ENCODE data around the gene TRMT10B.
"Not testable (repeated sequence)": the region's sequence is repeated elsewhere in the genome, so short reads cannot be mapped to it uniquely, and the experiment has no call there.

Gene TRMT10B

DNA sequence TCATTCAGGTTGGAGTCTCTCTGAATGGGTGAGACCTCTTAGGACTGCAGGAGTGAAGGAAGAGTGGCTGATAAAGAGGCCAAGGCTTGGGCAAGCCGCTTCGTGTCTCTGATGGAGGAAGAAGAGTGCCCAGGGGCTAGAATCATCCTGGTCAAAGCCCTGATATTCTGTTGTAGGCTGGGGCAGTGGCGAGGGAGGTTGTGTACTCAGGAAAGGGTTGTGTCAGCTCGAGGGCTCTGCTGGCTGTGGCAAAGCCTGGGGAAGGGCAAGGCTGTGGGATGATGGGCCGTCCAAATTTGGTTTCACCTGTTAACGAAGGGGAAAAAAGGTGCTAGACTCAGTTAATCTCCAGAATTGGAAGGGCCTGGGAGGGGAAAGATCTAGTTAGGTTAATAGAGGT, 2.4 kb upstream of the TRMT10B start:
- no peak for DNase-seq (ENCODE audit: low read depth in 2 of 3, low spot score in 2 of 3)

DNA sequence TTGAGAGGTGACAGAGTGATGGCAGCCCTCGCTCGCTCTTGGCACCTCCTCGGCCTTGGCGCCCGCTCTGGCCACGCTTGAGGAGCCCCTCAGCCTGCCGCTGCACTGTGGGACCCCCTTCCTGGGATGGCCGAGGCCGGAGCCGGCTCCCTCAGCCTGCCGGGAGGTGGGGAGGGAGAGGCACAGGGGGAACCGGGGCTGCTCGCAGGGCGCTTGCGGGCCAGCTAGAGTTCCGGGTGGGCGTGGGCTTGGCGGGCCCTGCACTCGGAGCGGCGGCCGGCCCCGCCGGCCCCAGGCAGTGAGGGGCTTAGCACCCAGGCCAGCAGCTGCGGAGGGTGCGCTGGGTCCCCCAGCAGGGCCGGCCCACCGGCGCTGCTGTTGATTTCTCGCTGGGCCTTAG, 1.9 kb upstream of the TRMT10B start:
- DNase-seq (ENCODE audit: low read depth in 2 of 3, low spot score in 2 of 3), result not testable (repeated sequence)

DNA sequence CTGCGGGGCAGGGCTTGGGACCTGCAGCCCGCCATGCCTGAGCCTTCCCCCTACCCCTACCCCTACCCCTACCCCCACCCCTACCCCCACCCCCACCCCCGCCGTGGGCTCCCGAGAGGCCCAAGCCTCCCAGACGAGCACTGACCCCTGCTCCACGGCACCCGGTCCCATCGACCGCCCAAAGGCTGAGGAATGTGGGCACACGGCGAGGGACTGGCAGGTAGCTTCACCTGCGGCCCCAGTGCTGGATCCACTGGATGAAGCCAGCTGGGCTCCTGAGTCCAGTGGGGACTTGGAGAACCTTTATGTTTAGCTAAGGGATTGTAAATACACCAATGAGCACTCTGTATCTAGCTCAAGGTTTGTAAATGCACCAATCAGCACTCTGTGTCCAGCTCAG, 1.5 kb upstream of the TRMT10B start:
- DNase-seq (ENCODE audit: low read depth in 2 of 3, low spot score in 2 of 3), result not testable (repeated sequence)

DNA sequence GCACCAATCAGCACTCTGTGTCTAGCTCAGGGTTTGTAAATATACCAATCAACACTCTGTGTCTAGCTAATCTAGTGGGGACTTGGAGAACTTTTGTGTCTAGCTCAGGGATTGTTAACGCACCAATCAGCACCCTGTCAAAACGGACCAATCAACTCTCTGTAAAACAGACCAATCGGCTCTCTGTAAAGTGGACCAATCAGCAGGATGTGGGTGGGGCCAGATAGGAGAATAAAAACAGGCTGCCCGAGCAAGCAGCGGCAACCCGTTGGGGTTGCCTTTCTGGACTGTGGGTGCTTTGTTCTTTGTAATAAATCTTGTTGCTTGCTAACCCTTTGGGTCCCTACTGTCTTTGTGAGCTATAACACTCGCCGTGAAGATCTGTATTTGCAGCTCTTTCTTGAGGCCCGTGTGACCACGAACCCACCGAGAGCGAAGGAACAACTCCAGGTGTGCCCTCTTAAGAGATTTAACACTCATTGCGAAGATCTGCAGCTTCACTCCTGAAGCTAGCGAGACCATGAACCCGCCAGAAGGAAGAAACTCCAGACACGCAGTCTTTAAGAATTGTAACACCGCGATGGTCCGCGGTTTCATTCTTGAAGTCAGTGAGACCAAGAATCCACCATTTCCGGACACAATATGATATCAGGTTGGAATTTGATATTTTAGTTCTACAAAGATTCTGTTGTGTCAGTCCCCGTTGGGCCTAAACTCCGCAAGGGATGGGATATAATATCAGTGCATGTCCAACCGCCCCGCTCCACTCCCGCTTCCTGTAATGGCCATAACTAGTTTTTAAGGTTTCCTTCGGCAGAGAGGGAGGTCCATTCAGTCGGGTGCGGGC, 740 bp upstream of the TRMT10B start:
- no peak for DNase-seq (ENCODE audit: low read depth in 2 of 3, low spot score in 2 of 3)

DNA sequence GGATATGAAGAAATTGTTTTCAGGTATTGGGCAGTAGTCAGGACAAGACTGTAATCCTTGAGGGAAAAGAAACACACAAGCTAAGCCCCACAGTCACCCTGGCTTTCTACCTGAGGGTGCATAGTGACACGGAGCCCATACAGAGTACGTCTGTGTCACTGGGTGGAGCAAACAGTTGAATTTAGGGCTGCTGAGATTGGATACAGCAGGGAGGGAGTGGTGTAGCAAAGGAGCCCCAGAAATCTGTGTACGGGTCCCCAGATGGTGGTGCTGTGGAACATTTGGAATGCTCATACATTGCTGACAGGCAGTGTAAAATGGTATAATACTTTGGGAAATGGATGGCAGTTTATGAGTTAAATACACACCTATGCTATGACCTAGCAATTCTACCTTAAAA, 5.1 kb downstream of the TRMT10B start:
- no peak for DNase-seq (ENCODE audit: low read depth in 2 of 3, low spot score in 2 of 3)

DNA sequence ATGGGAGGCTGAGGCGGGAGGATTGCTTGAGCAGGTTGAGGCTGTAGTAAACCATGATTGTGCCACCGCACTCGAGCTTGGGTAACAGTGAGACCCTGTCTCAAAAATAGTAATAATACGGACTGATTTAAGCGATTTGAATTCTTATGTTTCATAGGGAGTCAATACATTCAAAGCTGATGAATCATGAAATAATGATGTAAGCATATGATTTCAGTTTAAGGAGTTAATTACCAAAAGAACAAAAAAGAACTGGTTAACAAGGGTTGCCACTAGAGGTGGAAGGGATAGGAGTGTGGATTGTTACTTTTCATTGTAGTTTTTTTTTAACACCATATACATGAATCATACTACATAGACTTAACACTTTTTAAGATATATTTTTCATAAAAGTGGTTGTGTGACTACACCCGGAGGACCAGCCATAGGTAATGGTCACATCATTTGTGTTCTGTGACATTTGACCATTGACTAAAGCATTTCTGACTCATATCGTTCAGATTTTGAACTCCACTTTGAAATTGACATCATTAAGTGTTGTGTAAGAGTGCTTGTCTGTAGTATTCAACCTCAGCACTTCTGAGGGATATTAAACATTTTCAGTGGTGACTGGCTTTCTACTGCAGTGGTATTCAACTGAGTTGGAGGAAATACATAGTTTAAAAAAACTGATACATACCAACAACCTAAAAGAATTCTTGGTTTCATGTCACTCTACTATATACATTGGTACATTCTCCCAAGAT, 7.0 kb downstream of the TRMT10B start:
- DNase-seq (ENCODE audit: low read depth in 2 of 3, low spot score in 2 of 3), result no peak

DNA sequence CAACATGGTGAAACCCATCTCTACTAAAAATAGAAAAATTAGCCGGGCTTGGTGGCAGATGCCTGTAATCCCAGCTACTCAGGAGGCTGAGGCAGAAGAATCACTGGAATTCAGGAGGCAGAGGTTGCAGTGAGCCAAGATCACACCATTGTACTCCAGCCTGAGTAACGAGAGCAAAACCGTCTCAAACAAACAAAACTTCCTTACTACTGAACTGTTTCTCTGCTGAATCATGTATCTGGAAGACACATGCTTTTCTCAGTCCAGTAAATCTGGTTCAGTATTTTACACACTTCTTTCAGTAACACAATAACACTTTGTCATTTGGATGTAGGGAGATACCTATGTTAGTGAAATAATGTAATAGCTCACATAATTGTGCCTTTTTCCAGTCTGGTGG, 7.9 kb downstream of the TRMT10B start:
- no peak for DNase-seq (ENCODE audit: low read depth in 2 of 3, low spot score in 2 of 3)

DNA sequence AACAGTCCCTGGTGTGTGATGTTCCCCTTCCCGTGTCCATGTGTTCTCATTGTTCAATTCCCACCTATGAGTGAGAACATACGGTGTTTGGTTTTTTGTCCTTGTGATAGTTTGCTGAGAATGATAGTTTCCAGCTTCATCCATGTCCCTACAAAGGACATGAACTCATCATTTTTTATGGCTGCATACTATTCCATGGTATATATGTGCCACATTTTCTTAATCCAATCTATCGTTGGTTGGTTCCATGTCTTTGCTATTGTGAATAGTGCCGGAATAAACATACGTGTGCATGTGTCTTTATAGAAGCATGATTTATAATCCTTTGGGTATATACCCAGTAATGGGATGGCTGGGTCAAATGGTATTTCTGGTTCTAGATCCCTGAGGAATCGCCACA, 11.7 kb downstream of the TRMT10B start:
- DNase-seq (ENCODE audit: low read depth in 2 of 3, low spot score in 2 of 3), result not testable (repeated sequence)

DNA sequence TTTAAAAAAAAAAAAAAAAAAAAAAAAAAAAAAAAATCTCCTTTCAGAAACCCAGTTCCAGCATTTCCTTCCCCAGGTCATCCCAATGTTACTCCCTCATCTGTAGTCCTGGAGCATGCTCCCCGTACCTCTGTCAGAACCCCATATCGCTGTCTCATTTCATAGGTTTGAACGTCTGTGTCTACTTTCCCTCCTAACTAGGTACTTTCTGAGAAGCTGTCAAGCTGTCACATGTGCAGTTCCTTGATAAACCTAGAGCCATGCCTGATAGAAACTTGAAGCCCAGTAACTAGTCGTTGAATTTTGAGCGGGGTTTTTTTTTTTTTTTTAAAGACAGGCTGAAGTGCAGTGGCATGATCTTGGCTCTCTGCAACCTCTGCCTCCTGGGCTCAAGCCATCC, 15.7 kb downstream of the TRMT10B start:
- no peak for DNase-seq (ENCODE audit: low read depth in 2 of 3, low spot score in 2 of 3)

DNA sequence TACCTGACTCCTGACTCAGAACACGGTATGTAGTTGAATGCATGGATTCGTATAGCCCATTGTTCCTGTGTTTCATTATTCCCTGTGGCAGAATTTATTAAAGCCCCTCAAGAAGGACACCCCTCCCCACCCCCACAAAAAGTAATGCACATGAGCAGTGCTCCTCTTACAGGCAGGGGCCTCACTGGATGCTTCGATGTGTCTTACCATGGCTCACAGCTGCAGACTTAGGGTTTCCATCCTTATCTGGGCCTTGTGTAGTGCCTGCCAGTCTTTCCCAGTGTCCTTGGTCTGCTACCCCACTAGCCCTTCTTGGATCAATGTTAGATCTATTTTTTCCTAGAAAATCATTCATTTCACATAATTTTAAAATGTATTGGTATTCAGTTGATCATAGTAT, 16.4 kb downstream of the TRMT10B start:
- DNase-seq (ENCODE audit: low read depth in 2 of 3, low spot score in 2 of 3), result no peak

DNA sequence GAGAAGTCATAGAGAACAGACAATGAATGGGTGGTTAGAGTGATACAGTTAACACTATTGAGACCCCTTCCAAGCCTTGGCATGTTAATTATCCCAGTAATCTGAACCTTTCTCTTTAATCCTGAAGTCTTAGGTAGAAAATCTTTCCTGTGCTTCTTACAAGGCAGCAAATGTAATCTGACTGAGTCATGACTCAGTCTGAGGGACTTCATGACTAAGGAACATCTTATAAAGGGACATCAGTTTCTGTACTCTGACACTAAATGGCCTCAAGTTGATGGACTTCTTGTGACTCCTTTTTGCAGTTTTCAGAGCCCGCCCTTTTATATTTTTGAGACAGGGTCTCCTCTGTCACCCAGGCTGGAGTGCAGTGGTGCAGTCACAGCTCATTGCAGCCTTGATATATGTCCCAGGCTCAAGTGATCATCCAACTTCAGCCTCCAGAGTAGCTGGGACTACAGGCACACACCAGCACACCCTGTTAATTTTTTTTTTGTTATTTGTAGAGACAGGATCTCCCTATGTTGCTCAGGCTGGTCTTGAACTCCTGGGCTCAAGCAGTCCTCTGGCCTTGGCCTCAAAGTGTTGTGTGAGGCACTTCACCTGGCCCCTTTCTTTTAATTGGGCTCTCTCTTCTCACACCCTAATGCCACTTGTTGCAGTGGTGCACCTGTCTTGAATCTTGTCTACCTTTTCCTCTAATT, 21.8 kb downstream of the TRMT10B start:
- DNase-seq (ENCODE audit: low read depth in 2 of 3, low spot score in 2 of 3), result no peak

DNA sequence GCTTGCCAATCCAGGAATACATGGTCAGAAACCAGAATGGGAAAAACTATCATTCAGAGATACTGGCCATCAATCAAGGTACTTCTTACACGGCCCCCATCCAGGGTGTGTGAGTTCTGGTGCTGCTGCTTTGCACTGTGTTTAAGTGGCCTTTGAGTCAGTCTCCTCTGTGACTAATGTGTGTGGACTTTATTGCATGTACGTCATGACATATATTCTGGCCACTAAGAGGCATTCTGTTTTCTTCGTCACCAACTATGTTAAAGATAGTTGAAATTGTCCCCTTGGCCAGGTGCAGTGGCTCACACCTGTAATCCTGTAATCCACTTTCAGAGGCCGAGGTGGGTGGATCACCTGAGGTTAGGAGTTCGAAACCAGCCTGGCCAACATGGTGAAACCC, 22.7 kb downstream of the TRMT10B start:
- DNase-seq (ENCODE audit: low read depth in 2 of 3, low spot score in 2 of 3), result no peak

DNA sequence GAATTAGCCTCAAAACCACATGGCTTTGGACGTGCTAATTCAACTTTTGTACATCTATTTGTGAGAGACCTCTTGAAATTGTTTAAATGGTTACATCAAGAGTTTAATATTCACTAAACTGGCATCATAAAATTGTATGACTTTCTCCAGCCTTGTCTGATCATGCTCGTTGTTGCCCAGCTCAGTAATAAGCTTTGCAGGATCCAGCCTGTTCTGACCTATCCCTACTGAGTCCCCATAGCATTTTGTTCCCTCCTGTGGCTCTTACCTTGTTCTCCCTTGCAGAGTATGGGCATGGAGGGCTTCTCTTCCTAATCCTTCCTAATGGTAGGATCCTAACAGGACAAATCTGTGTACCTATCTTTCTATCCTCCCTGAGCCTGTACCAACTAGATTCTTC, 24.9 kb downstream of the TRMT10B start:
- no peak for DNase-seq (ENCODE audit: low read depth in 2 of 3, low spot score in 2 of 3)

DNA sequence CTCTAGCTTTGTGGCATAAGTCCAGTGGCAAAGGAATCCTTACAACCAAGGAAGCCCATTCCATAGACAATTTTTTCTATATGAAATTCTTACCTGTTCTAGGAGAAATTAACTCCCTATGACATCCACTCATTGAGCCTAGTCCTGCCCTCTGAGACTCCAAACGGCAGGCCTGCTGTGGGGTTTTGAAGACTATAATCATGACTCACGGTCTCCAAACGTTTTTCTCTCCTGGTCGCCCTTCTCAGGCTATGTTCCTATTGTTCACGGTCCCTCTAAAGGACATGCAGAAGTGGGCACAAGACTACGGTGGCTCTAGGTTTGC, 30.6 kb downstream of the TRMT10B start:
- DNase-seq (ENCODE audit: low read depth in 2 of 3, low spot score in 2 of 3), result no peak

DNA sequence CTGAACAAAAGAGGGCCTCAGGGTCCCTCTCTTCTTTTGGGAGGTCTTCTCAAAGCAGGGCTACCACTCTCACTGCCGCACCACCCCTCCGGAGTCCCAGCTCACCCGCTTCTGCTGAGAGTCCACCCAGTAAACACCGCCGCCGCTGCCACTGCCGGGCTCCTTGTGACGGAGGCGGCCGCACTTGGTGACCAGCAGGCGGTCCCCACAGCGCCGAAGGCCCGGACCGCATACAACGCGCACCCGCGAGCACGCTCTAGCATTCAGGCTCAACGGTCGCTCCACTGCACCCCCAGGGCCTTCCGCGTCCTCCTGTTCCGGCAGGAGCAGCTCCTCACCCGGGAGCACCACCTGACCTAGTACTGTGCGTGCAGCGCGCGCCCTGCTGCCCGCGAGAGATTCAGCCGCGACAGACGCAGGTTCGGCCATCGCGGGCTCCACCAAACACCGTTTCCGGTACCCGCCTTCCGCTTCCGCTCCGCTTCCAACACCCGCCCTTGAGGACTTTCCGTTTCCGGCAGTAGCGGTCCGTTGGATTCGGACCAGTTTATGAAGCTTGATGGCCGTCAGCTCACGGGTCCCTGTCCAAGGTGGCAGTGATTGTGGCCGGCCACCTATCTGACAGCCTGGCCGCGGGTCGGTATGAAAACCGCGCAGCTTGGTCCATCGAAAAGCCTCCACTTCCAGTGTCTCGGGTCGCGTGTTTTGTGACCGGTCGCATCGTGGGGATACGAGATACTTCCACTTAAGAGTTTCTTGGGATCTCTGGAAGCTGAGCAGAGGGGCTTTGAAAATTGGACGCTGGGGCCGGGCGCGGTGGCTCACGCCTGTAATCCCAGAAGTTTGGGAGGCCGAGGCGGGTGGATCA, 31.2 kb downstream of the TRMT10B start, which contains the start of gene EXOSC3:
Gene EXOSC3 (minus strand): TSS at position 449 of the 868 bp plus-strand sequence. CDS start 20 bp downstream, at position 429.
- peak; percentile 71 to 80 (median 75) for DNase-seq (ENCODE audit: low read depth in 2 of 3, low spot score in 2 of 3)

DNA sequence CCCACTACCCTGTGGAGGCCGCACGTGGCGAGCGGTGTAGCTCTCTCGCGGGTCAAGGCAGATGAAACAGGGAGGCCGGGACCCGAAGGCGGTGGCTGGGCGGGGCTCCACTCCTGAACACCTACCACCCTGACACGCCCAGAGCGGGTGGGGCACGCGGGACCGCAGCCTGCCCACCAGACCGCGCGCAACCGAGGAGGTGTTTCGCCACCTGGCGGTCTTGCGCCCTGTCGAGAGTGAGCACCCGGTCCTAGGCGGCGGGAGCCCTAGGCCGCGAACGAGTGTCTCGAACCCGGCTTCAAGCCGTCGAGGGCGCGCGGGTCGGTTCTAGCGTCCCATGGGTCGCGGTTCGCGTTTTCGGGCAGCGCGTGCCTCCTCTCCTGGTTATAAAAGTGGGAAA, 33.5 kb downstream of the TRMT10B start:
- DNase-seq (ENCODE audit: low read depth in 2 of 3, low spot score in 2 of 3), result no peak

DNA sequence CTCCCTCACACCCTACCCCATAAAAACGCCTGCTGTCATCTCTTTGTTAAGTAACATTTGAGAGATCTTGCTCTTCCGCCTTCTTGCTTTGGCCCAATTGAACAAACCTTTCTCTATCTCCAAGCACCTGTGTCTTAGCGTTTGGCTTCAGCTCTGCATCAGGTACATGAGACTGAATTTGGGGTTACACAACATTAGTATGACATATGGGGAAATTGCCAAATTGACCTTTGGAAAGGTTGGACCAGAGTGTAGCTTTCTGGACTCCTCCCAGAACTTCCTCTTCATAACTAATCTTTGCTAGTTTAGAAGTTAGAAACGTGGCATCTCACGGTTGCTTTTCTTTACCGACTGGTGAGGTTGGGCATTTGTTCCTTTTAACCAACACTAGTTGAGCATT, 34.7 kb downstream of the TRMT10B start:
- no peak for DNase-seq (ENCODE audit: low read depth in 2 of 3, low spot score in 2 of 3)

DNA sequence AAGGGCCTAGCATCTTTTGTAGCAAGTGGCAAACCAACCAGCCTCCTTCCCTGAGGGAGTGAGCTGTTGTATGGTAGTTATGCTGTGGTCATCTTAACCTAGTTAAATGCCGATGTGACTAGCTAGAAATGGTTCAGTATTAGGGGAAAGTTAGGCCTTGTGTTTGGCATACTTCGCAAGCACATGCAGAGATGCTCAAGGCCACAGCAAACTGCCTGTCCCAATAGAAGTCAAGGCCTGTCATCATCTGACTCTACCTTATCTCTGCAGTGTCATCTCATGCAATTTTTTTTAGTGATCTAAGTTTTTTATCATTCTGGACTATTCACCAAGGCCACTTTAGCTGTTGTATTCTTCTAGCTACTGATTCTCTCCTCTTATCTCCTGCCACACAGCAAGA, 36.5 kb downstream of the TRMT10B start:
- no peak for DNase-seq (ENCODE audit: low read depth in 2 of 3, low spot score in 2 of 3)

DNA sequence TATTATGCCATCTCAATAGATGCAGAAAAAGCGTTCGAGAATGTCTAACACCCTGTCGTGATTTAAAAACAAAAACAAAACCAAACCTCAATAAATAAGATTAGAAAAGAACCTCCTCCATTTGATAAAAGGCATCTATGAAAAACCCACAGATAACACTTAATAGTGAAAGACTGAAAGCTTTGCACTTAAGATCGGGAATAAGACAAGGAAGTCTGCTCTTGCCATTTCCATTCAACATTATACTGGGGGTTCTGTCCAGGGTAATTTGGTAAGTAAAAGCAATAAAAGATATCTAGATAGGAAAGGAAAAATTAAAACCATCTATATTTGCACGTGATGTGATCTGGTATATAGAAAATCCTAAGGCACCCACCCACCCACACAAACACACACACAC, 38.5 kb downstream of the TRMT10B start:
- DNase-seq (ENCODE audit: low read depth in 2 of 3, low spot score in 2 of 3), result no peak

DNA sequence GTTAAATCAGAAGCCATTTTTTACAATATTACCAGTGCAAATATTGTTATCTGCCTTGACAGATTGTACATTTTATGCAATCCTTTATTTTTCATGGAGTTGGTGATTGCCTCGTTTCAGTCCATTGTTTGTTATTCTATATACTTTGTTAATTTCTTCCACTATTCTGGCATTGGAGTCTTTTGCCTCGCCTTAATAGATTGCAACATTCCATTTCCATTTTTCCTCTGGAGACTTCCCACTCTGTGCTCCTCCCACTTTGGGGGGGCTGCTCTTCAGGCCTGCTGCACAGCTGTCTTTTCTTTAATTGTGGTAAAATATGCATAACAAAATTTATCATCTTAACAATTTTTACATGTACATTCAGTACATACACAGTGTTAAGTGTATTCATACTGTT, 42.6 kb downstream of the TRMT10B start:
- no peak for DNase-seq (ENCODE audit: low read depth in 2 of 3, low spot score in 2 of 3)

DNA sequence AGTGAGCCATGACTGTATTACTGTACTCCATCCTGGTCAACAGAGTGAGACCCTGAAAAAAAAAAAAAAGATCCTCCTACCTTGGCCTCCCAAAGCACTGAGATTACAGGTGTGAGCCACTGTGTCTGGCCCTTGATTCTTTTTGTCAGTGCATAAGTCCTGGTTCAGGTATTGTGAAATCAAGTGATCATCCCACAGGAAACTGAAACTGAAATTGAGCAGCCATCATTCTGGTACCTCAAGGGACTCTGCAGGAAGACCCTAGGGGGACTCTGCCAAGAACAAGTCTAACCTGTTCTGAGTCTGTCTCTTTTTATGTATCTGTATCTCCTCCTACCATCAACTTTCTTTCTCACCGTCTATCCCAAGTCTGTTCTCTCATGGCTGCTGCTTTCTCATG, 45.1 kb downstream of the TRMT10B start:
- DNase-seq (ENCODE audit: low read depth in 2 of 3, low spot score in 2 of 3), result no peak

Data from activated CD8-positive, alpha-beta memory T cell treated with anti-CD3 and anti-CD28 coated beads for 48 hours (primary cell).